Keratinocyte (primary cell): ENCODE results near the gene SLC7A7. TPM values are rescaled to one million over a fixed set of nuclear protein-coding genes. Genes with fewer than 3 reads are reported as not detected.

ENCODE experiments used
- DNase-seq: peaks from one replicate; pipeline ENCODE4 v3.0.0-alpha.2; 2011; ENCODE audit warnings: low read depth, missing footprints, low spot score
- FAIRE-seq: peaks from 2 replicates; lab custom pipeline; 2011; peaks lifted over from hg19 to GRCh38; lab: Jason Lieb, UNC
- H2AFZ ChIP-seq: 2 replicates; pipeline ENCODE4 v1.6.0; 2012; ENCODE audit warnings: low read length, control low read depth, inconsistent platforms; ENCODE audit not compliant: control insufficient read depth
- H3K27ac ChIP-seq: 2 replicates; pipeline ENCODE4 v1.5.1; 2011; ENCODE audit warnings: low read length; ENCODE audit not compliant: control insufficient read depth, insufficient read depth
- H3K27me3 ChIP-seq: 3 replicates; pipeline ENCODE4 v1.6.0; 2011; ENCODE audit warnings: low read length; ENCODE audit not compliant: control insufficient read depth, insufficient read depth; ENCODE audit errors: extremely low read depth
- H3K36me3 ChIP-seq, 2 experiments: 2 replicates in 1 of 2; 3 replicates in 1 of 2; pipeline ENCODE4 v1.5.1; 2011; ENCODE audit warnings: low read length in 2 of 2, mild to moderate bottlenecking in 1 of 2; ENCODE audit not compliant: control insufficient read depth in 2 of 2, insufficient read depth in 2 of 2; ENCODE audit errors: extremely low read depth in 1 of 2
- H3K4me1 ChIP-seq: 3 replicates; pipeline ENCODE4 v1.5.1; 2011; ENCODE audit warnings: low read length; ENCODE audit not compliant: control insufficient read depth, insufficient read depth; ENCODE audit errors: extremely low read depth
- H3K4me2 ChIP-seq: 3 replicates; pipeline ENCODE4 v1.6.0; 2011; ENCODE audit warnings: low read depth, low read length; ENCODE audit not compliant: control insufficient read depth, insufficient read depth; ENCODE audit errors: extremely low read depth
- H3K4me3 ChIP-seq, 3 experiments: fragments of 200-600 bp in 1 of 3; sonication (generic) in 1 of 3; 2 replicates in 2 of 3; 3 replicates in 1 of 3; pipeline ENCODE4 v1.5.1; 2011 to 2016; ENCODE audit warnings: low read length in 3 of 3, mild to moderate bottlenecking in 3 of 3, control low read depth in 2 of 3, inconsistent platforms in 1 of 3, low read depth in 1 of 3, mixed read lengths in 1 of 3, mixed run types in 1 of 3, moderate library complexity in 1 of 3; ENCODE audit not compliant: control insufficient read depth in 2 of 3, insufficient read depth in 2 of 3; ENCODE audit errors: extremely low read depth in 1 of 3
- H3K79me2 ChIP-seq: 2 replicates; pipeline ENCODE4 v1.6.0; 2012; ENCODE audit warnings: low read length; ENCODE audit not compliant: control insufficient read depth, insufficient read depth
- H3K9ac ChIP-seq: 3 replicates; pipeline ENCODE4 v1.6.0; 2011; ENCODE audit warnings: low read length; ENCODE audit not compliant: control insufficient read depth, insufficient read depth; ENCODE audit errors: extremely low read depth
- H3K9me1 ChIP-seq: 3 replicates; pipeline ENCODE4 v1.6.0; 2011; ENCODE audit warnings: low read length; ENCODE audit not compliant: control insufficient read depth, insufficient read depth; ENCODE audit errors: extremely low read depth
- H3K9me3 ChIP-seq: 2 replicates; pipeline ENCODE4 v1.5.1; 2012; ENCODE audit warnings: low read depth, low read length; ENCODE audit not compliant: control insufficient read depth
- H4K20me1 ChIP-seq: 3 replicates; pipeline ENCODE4 v1.6.0; 2011; ENCODE audit warnings: low read length; ENCODE audit not compliant: control insufficient read depth, insufficient read depth; ENCODE audit errors: extremely low read depth
- EZH2 ChIP-seq: IDR thresholded peaks from one replicate; pipeline ENCODE4 v1.6.1; 2012; ENCODE audit warnings: inconsistent platforms, mild to moderate bottlenecking, low read length, moderate library complexity
- dilution Hi-C: fragments of 300-500 bp; cut with MboI; formaldehyde crosslinking; loops from one replicate; pipeline ENCODE4 v1.7.0; 2020; ENCODE audit warnings: low sequenced_read_pairs; ENCODE audit not compliant: extremely low pct_ligation_motif_present
- polyA plus RNA-seq, 5 experiments: library from polyadenylated mRNA; depleted of rRNA in 3 of 5; stranded (reverse) in 3 of 5; stranded (forward) in 1 of 5; unstranded in 1 of 5; fragments of >200 nt; gene quantifications; 1 replicate in 1 of 5; 2 replicates in 3 of 5; 3 replicates in 1 of 5; pipeline versions ENCODE4 v1.2.1 to v1.2.3, GENCODE V29; 2011 to 2012; ENCODE audit warnings: missing spikeins in 2 of 5, low read depth in 1 of 5, low replicate concordance in 1 of 5
- TF ChIP-seq, protein P1 (sequence below), 3 experiments: IDR thresholded peaks in 1 of 3; conservative IDR thresholded peaks in 1 of 3; optimal IDR thresholded peaks in 1 of 3; 2 replicates in 2 of 3; 3 replicates in 1 of 3; pipeline versions ENCODE3 to v1.5.1; 2011; ENCODE audit warnings: low read length in 3 of 3, mild to moderate bottlenecking in 3 of 3, moderate library complexity in 2 of 3, control low read depth in 1 of 3, inconsistent platforms in 1 of 3; ENCODE audit not compliant: insufficient read depth in 2 of 3; ENCODE audit errors: extremely low read depth in 1 of 3

Gene SLC7A7
- polyA plus RNA-seq, 1 donor (not counting 4 experiments of a cell fraction or from before 2014, with no cell fraction given) = 0.20 TPM

- Histone ChIP-seq H3K36me3 (no peaks in the 10 kb centered on the region), H3K9ac (no peak overlapping the region), H2AFZ (no peak overlapping the region), H3K27me3 (no peaks in the 10 kb centered on the region), H4K20me1 (no peaks in the 10 kb centered on the region), H3K4me2 (peak overlapping the region; percentile 35), H3K79me2 (no peaks in the 10 kb centered on the region), H3K4me1 (peaks cover 25% of the 10 kb centered on the region), H3K9me1 (no peaks in the 10 kb centered on the region), H3K27ac (no peak overlapping the region), H3K9me3 (no peaks in the 10 kb centered on the region), H3K4me3 (no peak overlapping the region)
- TF ChIP-seq, protein P1, sequence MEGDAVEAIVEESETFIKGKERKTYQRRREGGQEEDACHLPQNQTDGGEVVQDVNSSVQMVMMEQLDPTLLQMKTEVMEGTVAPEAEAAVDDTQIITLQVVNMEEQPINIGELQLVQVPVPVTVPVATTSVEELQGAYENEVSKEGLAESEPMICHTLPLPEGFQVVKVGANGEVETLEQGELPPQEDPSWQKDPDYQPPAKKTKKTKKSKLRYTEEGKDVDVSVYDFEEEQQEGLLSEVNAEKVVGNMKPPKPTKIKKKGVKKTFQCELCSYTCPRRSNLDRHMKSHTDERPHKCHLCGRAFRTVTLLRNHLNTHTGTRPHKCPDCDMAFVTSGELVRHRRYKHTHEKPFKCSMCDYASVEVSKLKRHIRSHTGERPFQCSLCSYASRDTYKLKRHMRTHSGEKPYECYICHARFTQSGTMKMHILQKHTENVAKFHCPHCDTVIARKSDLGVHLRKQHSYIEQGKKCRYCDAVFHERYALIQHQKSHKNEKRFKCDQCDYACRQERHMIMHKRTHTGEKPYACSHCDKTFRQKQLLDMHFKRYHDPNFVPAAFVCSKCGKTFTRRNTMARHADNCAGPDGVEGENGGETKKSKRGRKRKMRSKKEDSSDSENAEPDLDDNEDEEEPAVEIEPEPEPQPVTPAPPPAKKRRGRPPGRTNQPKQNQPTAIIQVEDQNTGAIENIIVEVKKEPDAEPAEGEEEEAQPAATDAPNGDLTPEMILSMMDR (optimal IDR thresholded peaks at IDR 0.05 in 1 of 3, IDR thresholded peaks at IDR 0.05 in 1 of 3, conservative IDR thresholded peaks at IDR 0.05 in 1 of 3; ENCODE audit: extremely low read depth in 1 of 3, insufficient read depth in 2 of 3, low read length in 3 of 3) = no peak
- TF ChIP-seq EZH2 = no peak
- dilution Hi-C loops = no loop called here
- no peak for FAIRE-seq
- no peak for DNase-seq
Measured at GRCh38 chr14:22820731-22821130, 5.5 kb upstream of the SLC7A7 start.

DNA sequence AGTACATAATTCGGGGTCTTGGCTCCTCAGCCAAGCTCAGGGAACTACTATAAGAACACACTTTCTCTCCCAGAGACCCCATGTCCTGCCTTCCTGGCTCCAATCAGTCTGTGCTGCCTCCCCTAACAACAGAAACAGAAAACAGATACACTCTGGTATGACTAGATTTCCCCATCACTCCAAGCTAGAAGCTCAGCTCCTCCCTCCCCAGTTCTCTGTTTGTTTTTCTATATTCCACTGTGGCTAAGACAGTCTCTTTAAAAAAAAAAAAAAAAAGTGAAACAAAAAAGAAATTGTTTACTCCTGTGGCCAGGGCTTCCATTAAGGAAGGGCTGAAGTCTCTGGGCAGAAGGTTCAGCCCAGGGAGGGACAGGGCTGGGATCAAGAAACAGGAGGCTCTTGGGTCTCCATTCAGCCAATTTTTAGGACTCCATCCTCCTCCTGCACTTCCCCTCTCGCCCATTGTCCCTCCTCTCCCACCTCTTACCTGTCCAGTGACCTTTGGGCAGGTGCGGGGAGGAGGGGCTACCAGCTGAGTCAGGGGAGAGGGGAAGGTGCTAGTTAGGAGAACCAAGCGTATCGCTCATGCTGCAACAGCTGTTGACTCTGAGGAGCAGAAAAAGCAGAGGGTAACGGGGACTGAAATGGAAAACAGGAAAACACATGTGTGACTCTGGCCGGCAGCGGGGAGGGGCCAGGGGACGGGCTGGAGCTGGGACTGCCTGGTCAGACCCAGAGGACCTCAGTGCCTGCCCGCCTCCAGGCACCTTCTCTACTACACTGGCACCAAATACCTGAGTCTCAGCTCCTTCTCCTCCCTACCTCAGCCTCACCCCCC, 4.1 kb upstream of the SLC7A7 start:
- Histone ChIP-seq H3K27me3 (no peaks in the 10 kb centered on the region), H3K27ac (no peak overlapping the region), H3K36me3 (no peaks in the 10 kb centered on the region), H3K79me2 (no peaks in the 10 kb centered on the region), H3K9me3 (no peaks in the 10 kb centered on the region), H3K4me1 (peaks cover 22% of the 10 kb centered on the region), H3K9me1 (no peaks in the 10 kb centered on the region), H3K4me2 (no peak overlapping the region), H4K20me1 (no peaks in the 10 kb centered on the region), H3K4me3 (no peak overlapping the region), H2AFZ (no peak overlapping the region), H3K9ac (no peak overlapping the region)
- FAIRE-seq = no peak
- TF ChIP-seq EZH2 = no peak
- TF ChIP-seq, protein P1 (optimal IDR thresholded peaks at IDR 0.05 in 1 of 3, IDR thresholded peaks at IDR 0.05 in 1 of 3, conservative IDR thresholded peaks at IDR 0.05 in 1 of 3; ENCODE audit: extremely low read depth in 1 of 3, insufficient read depth in 2 of 3, low read length in 3 of 3) = no peak
- dilution Hi-C loops = no loop called here
- DNase-seq = no peak
